AG10803 (cell line): ENCODE data around the gene JPH2.

Experiments
- DNase-seq: peaks from one replicate; pipeline ENCODE4 v3.0.0; 2010; ENCODE audit warnings: low read depth
- H3K4me3 ChIP-seq: 2 replicates; pipeline ENCODE4 v1.5.1; 2011; ENCODE audit warnings: mild to moderate bottlenecking, low read length, control low read depth
- TF ChIP-seq, protein P1 (sequence below): conservative IDR thresholded peaks from 2 replicates; pipeline ENCODE4 v1.5.1; 2011; ENCODE audit warnings: mild to moderate bottlenecking, low read length, control low read depth, inconsistent platforms

The JPH2 gene

DNA sequence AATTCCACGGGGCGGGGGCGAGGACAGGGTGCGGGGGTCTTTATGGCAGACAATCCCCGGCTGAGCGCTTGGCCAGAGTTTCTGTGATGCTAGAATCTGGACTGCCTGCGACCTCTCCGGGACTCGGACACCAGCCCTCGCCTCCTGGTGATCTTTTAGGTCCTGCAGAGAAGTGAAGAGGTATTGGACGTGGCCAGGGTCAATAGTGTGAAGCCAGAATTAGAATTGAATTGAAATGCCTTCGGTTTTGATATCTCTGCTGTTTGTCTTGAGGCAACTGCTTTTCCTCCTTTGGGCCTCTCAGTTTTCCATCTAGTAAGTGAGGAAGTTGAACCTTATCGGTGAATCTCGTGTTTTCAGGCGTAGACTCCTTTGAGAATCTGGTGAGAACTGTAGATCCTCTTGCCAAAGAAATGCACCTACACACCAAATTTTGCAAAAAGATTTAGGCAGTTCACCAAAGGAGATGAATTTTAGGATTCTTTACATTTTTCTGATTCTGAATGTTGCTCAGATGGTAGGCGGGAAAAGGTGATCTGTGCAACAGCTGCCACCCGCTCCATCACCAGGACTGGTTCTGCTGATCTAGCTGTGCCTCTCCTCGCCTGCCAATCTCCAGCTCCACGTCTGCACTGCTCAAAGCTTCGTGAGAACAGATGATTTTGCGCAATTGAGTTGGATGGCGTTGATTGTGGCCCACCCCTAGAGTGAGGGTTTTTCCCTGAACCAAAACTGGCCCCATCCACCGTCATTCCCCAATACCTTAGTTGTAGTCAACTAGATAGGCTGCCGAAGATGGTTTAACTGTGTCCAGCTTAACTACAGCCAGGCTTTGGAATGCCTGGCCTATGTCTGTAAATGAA, 24.4 kb upstream of the JPH2 start:
- peak overlapping the region; percentile 86 for H3K4me3 ChIP-seq
- peak; percentile 74 for DNase-seq
- TF ChIP-seq, protein P1, sequence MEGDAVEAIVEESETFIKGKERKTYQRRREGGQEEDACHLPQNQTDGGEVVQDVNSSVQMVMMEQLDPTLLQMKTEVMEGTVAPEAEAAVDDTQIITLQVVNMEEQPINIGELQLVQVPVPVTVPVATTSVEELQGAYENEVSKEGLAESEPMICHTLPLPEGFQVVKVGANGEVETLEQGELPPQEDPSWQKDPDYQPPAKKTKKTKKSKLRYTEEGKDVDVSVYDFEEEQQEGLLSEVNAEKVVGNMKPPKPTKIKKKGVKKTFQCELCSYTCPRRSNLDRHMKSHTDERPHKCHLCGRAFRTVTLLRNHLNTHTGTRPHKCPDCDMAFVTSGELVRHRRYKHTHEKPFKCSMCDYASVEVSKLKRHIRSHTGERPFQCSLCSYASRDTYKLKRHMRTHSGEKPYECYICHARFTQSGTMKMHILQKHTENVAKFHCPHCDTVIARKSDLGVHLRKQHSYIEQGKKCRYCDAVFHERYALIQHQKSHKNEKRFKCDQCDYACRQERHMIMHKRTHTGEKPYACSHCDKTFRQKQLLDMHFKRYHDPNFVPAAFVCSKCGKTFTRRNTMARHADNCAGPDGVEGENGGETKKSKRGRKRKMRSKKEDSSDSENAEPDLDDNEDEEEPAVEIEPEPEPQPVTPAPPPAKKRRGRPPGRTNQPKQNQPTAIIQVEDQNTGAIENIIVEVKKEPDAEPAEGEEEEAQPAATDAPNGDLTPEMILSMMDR = no peak

DNA sequence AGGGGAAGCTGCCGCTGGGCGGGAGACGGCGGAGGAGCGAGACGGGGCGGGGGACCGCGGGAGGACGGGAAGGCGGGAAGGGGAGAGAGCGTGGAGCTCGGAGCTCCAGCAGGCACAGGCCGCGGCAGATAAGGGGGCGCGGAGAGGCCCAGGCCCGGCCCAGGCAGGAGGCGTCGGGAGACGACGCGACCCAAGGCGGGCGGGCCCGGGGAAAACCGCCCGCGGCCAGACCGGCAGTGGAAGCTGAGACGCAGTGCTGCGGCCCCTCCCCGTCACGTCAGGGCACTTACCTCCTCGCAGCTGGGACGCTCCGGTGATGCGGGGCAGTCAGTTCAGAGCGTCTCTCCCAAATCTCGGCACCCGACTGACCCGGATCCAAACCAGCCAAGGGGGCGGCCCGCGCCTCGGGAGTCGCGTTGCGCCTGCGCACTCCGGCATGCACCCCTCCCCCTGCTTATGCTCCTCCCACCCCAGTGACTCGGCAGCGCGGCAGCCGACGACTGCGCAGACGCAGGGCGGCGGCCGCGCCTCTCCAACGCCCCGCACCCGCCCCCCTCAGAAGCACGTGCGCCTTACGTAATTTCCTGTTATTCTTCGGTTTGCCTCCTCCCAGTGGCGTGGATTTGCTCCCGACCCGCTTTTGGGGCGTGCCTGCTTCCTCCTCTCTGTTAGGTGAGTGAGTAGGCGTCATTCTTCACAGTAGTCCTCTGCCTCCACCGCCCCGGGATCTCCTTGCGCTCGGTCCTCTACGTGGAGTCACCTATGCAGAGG, 23.6 kb upstream of the JPH2 start, which contains the start of gene OSER1:
OSER1 (minus strand) TSS at position 366 of the 771 bp plus-strand sequence. CDS start 3,814 bp downstream, outside the sequence.
- peak within 1 kb of the TSS; percentile 90 for H3K4me3 ChIP-seq
- peak; percentile 96 for DNase-seq
- TF ChIP-seq, protein P1 = no peak

DNA sequence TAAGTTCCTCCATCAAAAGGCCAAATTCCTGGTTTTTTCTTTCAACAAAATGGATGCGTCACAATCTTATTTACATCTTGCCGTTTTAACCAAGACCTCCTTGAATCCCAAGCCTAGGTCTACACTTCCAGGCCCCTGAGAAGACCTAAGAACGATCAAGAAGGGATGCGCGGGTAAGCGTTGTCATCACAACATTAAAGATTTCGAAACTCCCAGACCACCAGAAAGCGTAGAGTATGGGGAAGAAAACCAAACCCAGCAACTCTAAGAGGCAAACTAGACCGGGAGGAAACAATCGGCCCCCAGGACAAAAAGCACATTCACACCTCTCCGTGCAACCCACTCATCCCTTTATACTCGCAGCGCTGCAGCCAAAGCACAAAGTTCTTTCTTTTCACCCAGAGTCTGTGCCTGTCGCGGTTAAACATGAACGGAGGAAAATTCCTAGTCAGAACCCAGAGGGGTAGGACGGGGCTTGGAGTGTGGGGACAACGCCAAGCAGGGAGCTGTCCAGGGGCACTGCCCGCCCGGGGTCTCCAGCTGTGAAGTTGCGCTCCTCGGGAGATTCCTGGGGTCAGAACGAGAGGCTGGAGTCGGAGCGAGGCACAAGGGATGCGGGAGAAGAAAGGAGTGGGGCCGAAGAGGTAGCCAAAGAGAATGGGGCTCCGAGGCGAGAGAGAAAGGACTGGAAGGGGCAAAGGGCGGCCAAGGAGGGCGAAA, 22.9 kb upstream of the JPH2 start:
- DNase-seq = peak; percentile 22
- TF ChIP-seq, protein P1 = no peak

DNA sequence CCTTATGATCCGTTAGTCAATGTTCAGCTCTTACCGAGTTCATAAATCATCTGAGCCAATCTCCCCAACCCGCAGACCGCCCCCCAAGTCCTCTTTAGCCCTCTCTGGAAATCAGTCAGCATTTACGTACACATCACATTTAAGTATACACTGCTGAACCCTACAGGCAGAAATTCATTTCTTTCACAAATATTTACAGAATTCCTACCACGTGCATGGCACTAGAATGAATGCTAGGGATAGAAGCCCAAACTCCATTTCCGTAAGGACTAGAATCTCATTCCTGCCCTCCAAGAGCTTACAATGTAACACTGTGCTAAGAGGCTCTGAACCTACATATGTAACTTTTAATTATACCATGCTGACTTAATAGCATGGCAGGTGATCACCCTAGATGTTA, 21.8 kb upstream of the JPH2 start:
- H3K4me3 ChIP-seq = peak overlapping the region; percentile 90
- TF ChIP-seq, protein P1 = peak; percentile 28
- DNase-seq = peak; percentile 50

More for the DNA sequence above, 22.9 kb upstream of the JPH2 start:
- peak overlapping the region; percentile 90 for H3K4me3 ChIP-seq

DNA sequence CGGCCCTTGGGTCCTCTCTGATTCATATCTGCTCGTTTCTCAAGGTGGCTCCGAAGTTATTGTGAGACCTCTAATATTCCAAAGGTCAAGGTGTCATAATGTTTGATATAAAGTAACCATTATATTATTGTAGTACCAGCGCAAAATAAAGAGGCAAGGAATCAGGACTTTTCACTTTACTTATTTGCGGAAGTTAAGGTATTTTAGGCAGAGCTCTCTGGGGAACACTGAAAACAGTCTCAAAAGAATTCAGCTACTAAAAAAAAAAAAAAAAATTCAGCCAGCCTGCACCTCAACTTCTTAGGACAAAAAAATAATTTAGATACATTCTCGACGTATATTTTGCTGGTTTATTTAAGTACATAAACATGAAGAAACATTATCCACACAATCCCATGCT, 21.2 kb upstream of the JPH2 start:
- TF ChIP-seq, protein P1 = no peak
- DNase-seq = no peak
- H3K4me3 ChIP-seq = peak overlapping the region; percentile 90

DNA sequence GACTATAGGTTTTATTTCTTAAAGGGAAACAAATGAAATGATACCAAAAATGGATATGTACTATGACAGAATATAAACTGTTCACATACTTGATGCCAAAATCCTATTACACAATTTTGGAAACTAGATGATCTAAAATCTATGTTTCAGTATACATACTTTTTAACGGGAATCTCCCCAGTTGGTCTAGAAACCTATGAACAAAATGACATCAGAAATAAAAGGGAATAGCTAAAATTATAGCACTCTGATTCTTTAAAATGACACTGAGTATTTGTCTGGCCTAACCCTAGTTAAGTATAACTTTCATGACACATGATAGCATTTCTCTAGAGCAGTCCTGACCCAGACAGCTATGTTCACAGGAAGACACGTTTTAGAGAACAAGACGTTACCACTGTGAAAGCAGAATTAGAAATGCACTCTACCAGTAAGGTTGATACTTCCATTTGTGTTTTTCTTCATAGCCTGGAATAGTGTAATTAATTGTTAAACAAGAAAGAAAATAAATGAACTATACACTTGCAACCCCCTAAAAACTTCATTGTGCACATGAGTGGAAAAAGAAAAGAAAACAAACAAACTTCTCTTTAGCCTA, 20.2 kb upstream of the JPH2 start:
- TF ChIP-seq, protein P1 = no peak
- no peak overlapping the region for H3K4me3 ChIP-seq
- DNase-seq = no peak
